GM12878 (cell line): Measurements from ENCODE around the gene VMP1. TPM values are rescaled to one million over a fixed set of nuclear protein-coding genes. Genes with fewer than 3 reads are reported as not detected.

Source experiments
- ATAC-seq: fragments of 200-7000 bp; cut with Tn5 transposase; 3 replicates; pipeline ENCODE4 v1.9.1; 2020; ENCODE audit warnings: mild to moderate bottlenecking, moderate library complexity
- BruUV-seq: library from RNA; stranded (reverse); fragments of 400-500 nt; replicated peaks from 2 replicates; lab custom pipeline; 2021; lab: Mats Ljungman, UMichigan
- CTCF ChIA-PET: fragments of 300-600 bp; sonication (Branson Sonifier 250); formaldehyde crosslinking; extraction: SDS; loops from one replicate; lab custom pipeline; 2021; ENCODE audit warnings: inconsistent platforms; lab: Yijun Ruan, JAX
- POLR2A ChIA-PET: fragments of 350-600 bp; formaldehyde crosslinking; extraction: SDS; loops from one replicate; lab custom pipeline; 2021; ENCODE audit warnings: inconsistent platforms; lab: Charles Lee
- RAD21 ChIA-PET: fragments of 300-600 bp; sonication (Branson Sonifier 250); formaldehyde crosslinking; loops from one replicate; lab custom pipeline; 2023; ENCODE audit warnings: antibody characterized with exemption; ENCODE audit not compliant: unreplicated experiment; lab: Charles Lee
- SMC1A ChIA-PET: fragments of 300-600 bp; sonication (Branson Sonifier 250); formaldehyde crosslinking; loops from one replicate; lab custom pipeline; 2023; ENCODE audit not compliant: unreplicated experiment, uncharacterized antibody; lab: Charles Lee
- DNase-seq: peaks from one replicate; pipeline ENCODE4 v3.0.0-alpha.2; 2011; ENCODE audit warnings: low read depth, low spot score
- FAIRE-seq: peaks from 3 replicates; lab custom pipeline; 2011; peaks lifted over from hg19 to GRCh38; lab: Jason Lieb, UNC
- H2AFZ ChIP-seq: 2 replicates; pipeline ENCODE4 v1.6.0; 2011; ENCODE audit warnings: low read depth, low read length, control low read depth; ENCODE audit not compliant: control insufficient read depth
- H3K27ac ChIP-seq: 2 replicates; pipeline ENCODE4 v1.5.1; 2011; ENCODE audit warnings: control low read depth; ENCODE audit not compliant: control insufficient read depth, insufficient read depth
- H3K27me3 ChIP-seq, 2 experiments: replicated peaks in 1 of 2; 2 replicates each; pipeline versions ENCODE4 v1.6.0 to v1.6.1; 2011; ENCODE audit warnings: low read length in 1 of 2; ENCODE audit not compliant: control insufficient read depth in 2 of 2, insufficient read depth in 2 of 2
- H3K36me3 ChIP-seq, 2 experiments: 2 replicates each; pipeline ENCODE4 v1.5.1; 2011; ENCODE audit warnings: low read length in 1 of 2; ENCODE audit not compliant: control insufficient read depth in 2 of 2, insufficient read depth in 2 of 2
- H3K4me1 ChIP-seq: 2 replicates; pipeline ENCODE4 v1.6.1; 2011; ENCODE audit warnings: mild to moderate bottlenecking, low read length, moderate library complexity, mixed read lengths; ENCODE audit not compliant: control insufficient read depth, insufficient read depth
- H3K4me2 ChIP-seq: 2 replicates; pipeline ENCODE4 v1.6.0; 2011; ENCODE audit warnings: control low read depth; ENCODE audit not compliant: control insufficient read depth, insufficient read depth
- H3K4me3 ChIP-seq: fragments of 200-600 bp; sonication (generic); 2 replicates; pipeline ENCODE4 v1.5.1; 2016
- H3K79me2 ChIP-seq: 2 replicates; pipeline ENCODE4 v1.6.0; 2011; ENCODE audit warnings: low read length; ENCODE audit not compliant: control insufficient read depth, insufficient read depth
- H3K9ac ChIP-seq: 2 replicates; pipeline ENCODE4 v1.8.0; 2011; ENCODE audit warnings: low read length, control low read depth, mixed read lengths; ENCODE audit not compliant: control insufficient read depth, insufficient read depth
- H3K9me3 ChIP-seq: replicated peaks from 3 replicates; pipeline ENCODE4 v1.5.1; 2011; ENCODE audit warnings: mild to moderate bottlenecking, low read length; ENCODE audit not compliant: control insufficient read depth, insufficient read depth
- H4K20me1 ChIP-seq: 2 replicates; pipeline ENCODE4 v1.6.0; 2011; ENCODE audit not compliant: control insufficient read depth, insufficient read depth
- HDAC2 ChIP-seq: fragments of 200-600 bp; sonication (generic); IDR thresholded peaks from 2 replicates; pipeline ENCODE4 v1.6.1; 2017
- IKZF1 ChIP-seq: fragments of 450-650 bp; conservative IDR thresholded peaks from 2 replicates; pipeline ENCODE4 v1.6.1; 2017; ENCODE audit warnings: antibody characterized with exemption, mild to moderate bottlenecking
- IKZF2 ChIP-seq, 2 experiments: fragments of 450-650 bp; IDR thresholded peaks; 2 replicates each; pipeline ENCODE4 v1.6.1; 2017; ENCODE audit warnings: mild to moderate bottlenecking in 2 of 2, moderate library complexity in 2 of 2
- IRF5 ChIP-seq: fragments of 450-650 bp; IDR thresholded peaks from 2 replicates; pipeline ENCODE4 v1.6.1; 2017; ENCODE audit warnings: borderline replicate concordance
- MEF2B ChIP-seq: fragments of 450-650 bp; IDR thresholded peaks from 2 replicates; pipeline ENCODE4 v1.6.1; 2018; ENCODE audit warnings: mild to moderate bottlenecking, moderate library complexity; ENCODE audit not compliant: partially characterized antibody, poor library complexity, severe bottlenecking
- MTA2 ChIP-seq: fragments of 450-650 bp; IDR thresholded peaks from 2 replicates; pipeline ENCODE4 v1.6.1; 2016; ENCODE audit warnings: low read depth, mild to moderate bottlenecking, moderate library complexity
- SKIL ChIP-seq: fragments of 450-650 bp; IDR thresholded peaks from 2 replicates; pipeline ENCODE4 v1.6.1; 2017; ENCODE audit warnings: mild to moderate bottlenecking, low read depth, inconsistent platforms; ENCODE audit not compliant: poor library complexity, severe bottlenecking
- SMARCA5 ChIP-seq: fragments of 450-650 bp; IDR thresholded peaks from 2 replicates; pipeline ENCODE4 v1.6.1; 2017; ENCODE audit warnings: mild to moderate bottlenecking
- SPI1 ChIP-seq: IDR thresholded peaks from 2 replicates; pipeline ENCODE4 v1.6.1; 2011; ENCODE audit warnings: low read depth, mild to moderate bottlenecking, low read length, moderate library complexity, borderline replicate concordance; ENCODE audit not compliant: insufficient read depth
- WGBS: methylation state at CpG from one replicate; pipeline ENCODE4 v1.1.6; 2016; ENCODE audit warnings: low lambda C conversion rate; ENCODE audit not compliant: insufficient replicate concordance, insufficient coverage; ENCODE audit errors: missing lambda C conversion rate; 5-methylcytosine and 5-hydroxymethylcytosine counted together
- in situ Hi-C: fragments of 300-500 bp; cut with MboI; formaldehyde crosslinking; loops from 9 replicates; pipeline ENCODE4 v1.14.3; 2018; ENCODE audit warnings: mixed read lengths
- intact Hi-C: fragments of 100-400 bp; cut with micrococcal nuclease; formaldehyde crosslinking; loops from one replicate; pipeline ENCODE4 v1.14.2; 2022; ENCODE audit not compliant: unreplicated experiment
- polyA plus RNA-seq, 11 experiments: library from polyadenylated mRNA; depleted of rRNA in 4 of 11; unstranded in 6 of 11; stranded (reverse) in 5 of 11; fragments of >200 nt; fragmentation: Nextera tagmentation in 4 of 11; fragmentation: Illumina TruSeq in 1 of 11; extraction: Ambion mirVana in 4 of 11; extraction: Trizol in 1 of 11; gene quantifications; 1 replicate in 1 of 11; 2 replicates in 10 of 11; pipeline versions ENCODE4 v1.2.1 to v1.2.3, GENCODE V29; 2011 to 2016; ENCODE audit warnings: inconsistent platforms in 2 of 11, missing spikeins in 2 of 11, low read depth in 1 of 11
- total RNA-seq, 4 experiments: library from RNA; depleted of rRNA in 3 of 4; stranded (reverse); fragments of >200 nt in 3 of 4; fragmentation: Illumina TruSeq in 1 of 4; extraction: Trizol in 1 of 4; gene quantifications; 2 replicates each; pipeline versions ENCODE4 v1.2.1 to v1.2.3, GENCODE V29; 2013 to 2021
- TF ChIP-seq, protein P1 (sequence below): IDR thresholded peaks from 2 replicates; pipeline ENCODE4 v1.6.1; 2011; ENCODE audit warnings: borderline replicate concordance, low read depth, mild to moderate bottlenecking, moderate library complexity, low read length; ENCODE audit not compliant: insufficient read depth, poor library complexity, severe bottlenecking
- TF ChIP-seq, protein P2 (sequence below): fragments of 450-650 bp; IDR thresholded peaks from 2 replicates; pipeline ENCODE4 v1.6.1; 2017; ENCODE audit warnings: low read depth, mild to moderate bottlenecking, moderate library complexity

The VMP1 gene
- total and polyA plus RNA-seq, 10 of the 15 experiments (the other 5 are each of a cell fraction or from before 2014, with no cell fraction given): 88.4 to 199 (median 132) TPM

- FAIRE-seq: no peak
Observed at GRCh38 chr17:59804901-59805465, 97.5 kb downstream of the VMP1 start.

More at GRCh38 chr17:59804901-59805465, 97.5 kb downstream of the VMP1 start:
- peak overlapping the region; percentile 64 for H3K9ac ChIP-seq
- H3K79me2 ChIP-seq: peaks cover 4% of the 10 kb centered on the region
- in situ Hi-C loops: no loop called here
- peak overlapping the region; percentile 33 for H3K4me3 ChIP-seq
- H3K36me3 ChIP-seq: no peaks in the 10 kb centered on the region; a peak in 1 of 4 replicates
- H3K4me1 ChIP-seq: peaks cover 3% of the 10 kb centered on the region; the same call in 1 of the 2 replicates
- WGBS: 27% methylated on average over 6 of the region's 6 CpGs
- DNase-seq (no peak), ATAC-seq (peak; percentile 61)
- POLR2A ChIA-PET: interaction anchor here (0.7 to 1.6 kb wide), 9 partner anchors 11 to 44 kb away, joined by 3 to 14 read pairs (median 5); no protein-coding TSS in a partner anchor
- H3K4me2 ChIP-seq: peak overlapping the region; percentile 86
- RAD21 ChIA-PET: interaction anchor here (0.7 to 2.2 kb wide), 9 partner anchors 18 to 52 kb away, joined by 3 to 17 read pairs (median 11); no protein-coding TSS in a partner anchor
- TSS peak; percentile 44 for BruUV-seq
- H4K20me1 ChIP-seq: no peaks in the 10 kb centered on the region
- peak overlapping the region; percentile 83 for H2AFZ ChIP-seq
- no peaks in the 10 kb centered on the region for H3K27me3 ChIP-seq
- intact Hi-C loops: no loop called here
- SMC1A ChIA-PET: interaction anchor here (0.6 to 3.4 kb wide), 12 partner anchors 9 to 54 kb away, joined by 3 to 34 read pairs (median 4); no protein-coding TSS in a partner anchor
- H3K27ac ChIP-seq: peak overlapping the region; percentile 90
- H3K9me3 ChIP-seq: no peaks in the 10 kb centered on the region; the same call in 2 of the 3 replicates
- CTCF ChIA-PET: interaction anchor here (1.1 to 2.2 kb wide), 5 partner anchors 17 to 51 kb away, joined by 3 to 11 read pairs (median 7); no protein-coding TSS in a partner anchor
- TF ChIP-seq IKZF1 (peak; percentile 51), HDAC2 (no peak), SMARCA5 (0 out of 2 replicates have a peak, but pooled peaks have one; percentile 48), SPI1 (peak; percentile 27), MEF2B (peak; percentile 24), IKZF2 (IDR thresholded peaks at IDR 0.05) (peak; percentile 50 to 68; a peak in 3 of 4 replicates), IRF5 (no peak), SKIL (peak; percentile 41), MTA2 (peak; percentile 63)
- TF ChIP-seq, protein P1, sequence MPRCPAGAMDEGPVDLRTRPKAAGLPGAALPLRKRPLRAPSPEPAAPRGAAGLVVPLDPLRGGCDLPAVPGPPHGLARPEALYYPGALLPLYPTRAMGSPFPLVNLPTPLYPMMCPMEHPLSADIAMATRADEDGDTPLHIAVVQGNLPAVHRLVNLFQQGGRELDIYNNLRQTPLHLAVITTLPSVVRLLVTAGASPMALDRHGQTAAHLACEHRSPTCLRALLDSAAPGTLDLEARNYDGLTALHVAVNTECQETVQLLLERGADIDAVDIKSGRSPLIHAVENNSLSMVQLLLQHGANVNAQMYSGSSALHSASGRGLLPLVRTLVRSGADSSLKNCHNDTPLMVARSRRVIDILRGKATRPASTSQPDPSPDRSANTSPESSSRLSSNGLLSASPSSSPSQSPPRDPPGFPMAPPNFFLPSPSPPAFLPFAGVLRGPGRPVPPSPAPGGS: no peak
- TF ChIP-seq, protein P2, sequence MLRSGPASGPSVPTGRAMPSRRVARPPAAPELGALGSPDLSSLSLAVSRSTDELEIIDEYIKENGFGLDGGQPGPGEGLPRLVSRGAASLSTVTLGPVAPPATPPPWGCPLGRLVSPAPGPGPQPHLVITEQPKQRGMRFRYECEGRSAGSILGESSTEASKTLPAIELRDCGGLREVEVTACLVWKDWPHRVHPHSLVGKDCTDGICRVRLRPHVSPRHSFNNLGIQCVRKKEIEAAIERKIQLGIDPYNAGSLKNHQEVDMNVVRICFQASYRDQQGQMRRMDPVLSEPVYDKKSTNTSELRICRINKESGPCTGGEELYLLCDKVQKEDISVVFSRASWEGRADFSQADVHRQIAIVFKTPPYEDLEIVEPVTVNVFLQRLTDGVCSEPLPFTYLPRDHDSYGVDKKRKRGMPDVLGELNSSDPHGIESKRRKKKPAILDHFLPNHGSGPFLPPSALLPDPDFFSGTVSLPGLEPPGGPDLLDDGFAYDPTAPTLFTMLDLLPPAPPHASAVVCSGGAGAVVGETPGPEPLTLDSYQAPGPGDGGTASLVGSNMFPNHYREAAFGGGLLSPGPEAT: peak; percentile 39; the same call in 1 of the 2 replicates
